WTC11 (cell line): ENCODE measurements around the gene CSNK1A1. TPM values are rescaled to one million over a fixed set of nuclear protein-coding genes. Genes with fewer than 3 reads are reported as not detected.
A peak's percentile ranks its signal among the peaks of the same experiment; 100 is the strongest.

Experiments used
- ATAC-seq: fragments of 200-7000 bp; cut with Tn5 transposase; 2 replicates; pipeline ENCODE4 v1.10.0; 2021; ENCODE audit warnings: mild to moderate bottlenecking, moderate library complexity
- CTCF ChIA-PET: fragments of 300-600 bp; sonication (Branson Sonifier 250); formaldehyde crosslinking; loops from one replicate; lab custom pipeline; 2021; ENCODE audit warnings: antibody characterized with exemption; lab: Charles Lee
- POLR2A ChIA-PET: fragments of 350-600 bp; sonication (Branson Sonifier 250); formaldehyde crosslinking; loops from one replicate; lab custom pipeline; 2021; ENCODE audit warnings: antibody characterized with exemption; lab: Charles Lee
- DNase-seq: peaks from one replicate; pipeline ENCODE4 v3.0.0; 2021; ENCODE audit warnings: low spot score
- H3K27ac Mint-ChIP-seq: 2 replicates; pipeline ENCODE4 v1.8.0; 2021; ENCODE audit warnings: mixed read lengths
- H3K27me3 Mint-ChIP-seq: 2 replicates; pipeline ENCODE4 v1.8.0; 2021; ENCODE audit warnings: low read depth, mild to moderate bottlenecking, moderate library complexity, mixed read lengths
- H3K36me3 Mint-ChIP-seq: 2 replicates; pipeline ENCODE4 v1.8.0; 2021; ENCODE audit warnings: mixed read lengths
- H3K4me1 Mint-ChIP-seq: 2 replicates; pipeline ENCODE4 v1.8.0; 2022; ENCODE audit warnings: mixed read lengths
- H3K4me3 Mint-ChIP-seq: 2 replicates; pipeline ENCODE4 v1.8.0; 2021; ENCODE audit warnings: mild to moderate bottlenecking, moderate library complexity, mixed read lengths
- H3K9me3 Mint-ChIP-seq: 2 replicates; pipeline ENCODE4 v1.8.0; 2021; ENCODE audit warnings: mixed read lengths
- ATF6 ChIP-seq: sonication (generic); formaldehyde crosslinking; IDR thresholded peaks from 2 replicates; pipeline ENCODE4 v1.8.1; 2023; ENCODE audit warnings: mild to moderate bottlenecking, missing genetic modification reagents
- CBFB ChIP-seq: sonication (generic); formaldehyde crosslinking; IDR thresholded peaks from 2 replicates; pipeline ENCODE4 v1.8.1; 2022; ENCODE audit warnings: mild to moderate bottlenecking, low read depth, missing genetic modification reagents
- ERG ChIP-seq: fragments of 250-450 bp; sonication (Bioruptor Pico); IDR thresholded peaks from 2 replicates; pipeline ENCODE4 v1.8.0; 2021; ENCODE audit warnings: mild to moderate bottlenecking
- ESRRA ChIP-seq: sonication (generic); formaldehyde crosslinking; IDR thresholded peaks from 2 replicates; pipeline ENCODE4 v1.8.1; 2022; ENCODE audit warnings: mild to moderate bottlenecking, missing genetic modification reagents, borderline replicate concordance
- ETV6 ChIP-seq: sonication (generic); formaldehyde crosslinking; IDR thresholded peaks from 2 replicates; pipeline ENCODE4 v1.8.1; 2022; ENCODE audit warnings: mild to moderate bottlenecking, missing genetic modification reagents
- MYBL2 ChIP-seq: sonication (generic); formaldehyde crosslinking; IDR thresholded peaks from 2 replicates; pipeline ENCODE4 v1.8.1; 2023; ENCODE audit warnings: mild to moderate bottlenecking, moderate library complexity, missing genetic modification reagents
- NFE2L1 ChIP-seq: sonication (generic); formaldehyde crosslinking; IDR thresholded peaks from 2 replicates; pipeline ENCODE4 v1.8.1; 2023; ENCODE audit warnings: missing genetic modification reagents
- NR2C2 ChIP-seq: sonication (generic); formaldehyde crosslinking; IDR thresholded peaks from 2 replicates; pipeline ENCODE4 v1.8.0; 2022; ENCODE audit warnings: mild to moderate bottlenecking, missing genetic modification reagents
- SP1 ChIP-seq: sonication (generic); formaldehyde crosslinking; conservative IDR thresholded peaks from 2 replicates; pipeline ENCODE4 v1.8.1; 2022; ENCODE audit warnings: missing genetic modification reagents
- ZNF121 ChIP-seq: sonication (generic); formaldehyde crosslinking; IDR thresholded peaks from 2 replicates; pipeline ENCODE4 v1.8.0; 2023; ENCODE audit warnings: missing genetic modification reagents
- ZNF423 ChIP-seq: fragments of 250-450 bp; sonication (Bioruptor Pico); IDR thresholded peaks from 2 replicates; pipeline ENCODE4 v2.1.2; 2022; ENCODE audit warnings: mild to moderate bottlenecking, moderate library complexity
- ZNF512 ChIP-seq: sonication (generic); formaldehyde crosslinking; IDR thresholded peaks from 2 replicates; pipeline ENCODE4 v1.8.1; 2022; ENCODE audit warnings: missing genetic modification reagents, borderline replicate concordance
- total RNA-seq: library from RNA; stranded (reverse); gene quantifications from 3 replicates; pipeline ENCODE4 v1.2.3, GENCODE V29; 2021
- TF ChIP-seq, protein P1 (sequence below): sonication (generic); formaldehyde crosslinking; IDR thresholded peaks from 2 replicates; pipeline ENCODE4 v1.8.1; 2023; ENCODE audit warnings: mild to moderate bottlenecking, missing genetic modification reagents, borderline replicate concordance
- TF ChIP-seq, protein P2 (sequence below): fragments of 200-600 bp; IDR thresholded peaks from 2 replicates; pipeline ENCODE4 v1.8.0; 2022; ENCODE audit warnings: antibody characterized with exemption
- TF ChIP-seq, protein P3 (sequence below): fragments of 250-450 bp; sonication (Bioruptor Pico); IDR thresholded peaks from 2 replicates; pipeline ENCODE4 v1.9.0; 2021; ENCODE audit warnings: mild to moderate bottlenecking

Gene CSNK1A1
- total RNA-seq, 1 experiment from 2014 or later: 276 TPM

GRCh38 chr5:149443210-149443609, 108.0 kb downstream of the CSNK1A1 start:
- Mint-ChIP-seq H3K27me3 (no peaks in the 10 kb centered on the region), H3K36me3 (no peaks in the 10 kb centered on the region), H3K4me3 (no peak overlapping the region), H3K9me3 (0 out of 2 replicates have a peak, but pooled peaks cover 3% of the 10 kb centered on the region), H3K4me1 (peaks cover 38% of the 10 kb centered on the region), H3K27ac (peak overlapping the region; percentile 64)
- TF ChIP-seq, protein P1, sequence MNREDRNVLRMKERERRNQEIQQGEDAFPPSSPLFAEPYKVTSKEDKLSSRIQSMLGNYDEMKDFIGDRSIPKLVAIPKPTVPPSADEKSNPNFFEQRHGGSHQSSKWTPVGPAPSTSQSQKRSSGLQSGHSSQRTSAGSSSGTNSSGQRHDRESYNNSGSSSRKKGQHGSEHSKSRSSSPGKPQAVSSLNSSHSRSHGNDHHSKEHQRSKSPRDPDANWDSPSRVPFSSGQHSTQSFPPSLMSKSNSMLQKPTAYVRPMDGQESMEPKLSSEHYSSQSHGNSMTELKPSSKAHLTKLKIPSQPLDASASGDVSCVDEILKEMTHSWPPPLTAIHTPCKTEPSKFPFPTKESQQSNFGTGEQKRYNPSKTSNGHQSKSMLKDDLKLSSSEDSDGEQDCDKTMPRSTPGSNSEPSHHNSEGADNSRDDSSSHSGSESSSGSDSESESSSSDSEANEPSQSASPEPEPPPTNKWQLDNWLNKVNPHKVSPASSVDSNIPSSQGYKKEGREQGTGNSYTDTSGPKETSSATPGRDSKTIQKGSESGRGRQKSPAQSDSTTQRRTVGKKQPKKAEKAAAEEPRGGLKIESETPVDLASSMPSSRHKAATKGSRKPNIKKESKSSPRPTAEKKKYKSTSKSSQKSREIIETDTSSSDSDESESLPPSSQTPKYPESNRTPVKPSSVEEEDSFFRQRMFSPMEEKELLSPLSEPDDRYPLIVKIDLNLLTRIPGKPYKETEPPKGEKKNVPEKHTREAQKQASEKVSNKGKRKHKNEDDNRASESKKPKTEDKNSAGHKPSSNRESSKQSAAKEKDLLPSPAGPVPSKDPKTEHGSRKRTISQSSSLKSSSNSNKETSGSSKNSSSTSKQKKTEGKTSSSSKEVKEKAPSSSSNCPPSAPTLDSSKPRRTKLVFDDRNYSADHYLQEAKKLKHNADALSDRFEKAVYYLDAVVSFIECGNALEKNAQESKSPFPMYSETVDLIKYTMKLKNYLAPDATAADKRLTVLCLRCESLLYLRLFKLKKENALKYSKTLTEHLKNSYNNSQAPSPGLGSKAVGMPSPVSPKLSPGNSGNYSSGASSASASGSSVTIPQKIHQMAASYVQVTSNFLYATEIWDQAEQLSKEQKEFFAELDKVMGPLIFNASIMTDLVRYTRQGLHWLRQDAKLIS: no peak
- TF ChIP-seq ERG (CRISPR knock-in tag): no peak
- TF ChIP-seq NFE2L1: peak; percentile 58; the same call in 1 of the 2 replicates
- TF ChIP-seq ATF6: no peak
- TF ChIP-seq SP1 (CRISPR knock-in tag): 0 out of 2 replicates have a peak, but pooled peaks have one; percentile 19
- ATAC-seq (no peak), DNase-seq (no peak)
- ChIA-PET POLR2A (interaction anchor here (0.6 to 0.8 kb wide), 2 partner anchors 107 to 135 kb away, joined by 3 read pairs; partner anchors contain the start of gene CSNK1A1), CTCF (interaction anchor here (0.6 to 6.3 kb wide), 18 partner anchors 8 to 173 kb away, joined by 3 to 57 read pairs (median 6); partner anchors contain the start of gene CSNK1A1)

DNA sequence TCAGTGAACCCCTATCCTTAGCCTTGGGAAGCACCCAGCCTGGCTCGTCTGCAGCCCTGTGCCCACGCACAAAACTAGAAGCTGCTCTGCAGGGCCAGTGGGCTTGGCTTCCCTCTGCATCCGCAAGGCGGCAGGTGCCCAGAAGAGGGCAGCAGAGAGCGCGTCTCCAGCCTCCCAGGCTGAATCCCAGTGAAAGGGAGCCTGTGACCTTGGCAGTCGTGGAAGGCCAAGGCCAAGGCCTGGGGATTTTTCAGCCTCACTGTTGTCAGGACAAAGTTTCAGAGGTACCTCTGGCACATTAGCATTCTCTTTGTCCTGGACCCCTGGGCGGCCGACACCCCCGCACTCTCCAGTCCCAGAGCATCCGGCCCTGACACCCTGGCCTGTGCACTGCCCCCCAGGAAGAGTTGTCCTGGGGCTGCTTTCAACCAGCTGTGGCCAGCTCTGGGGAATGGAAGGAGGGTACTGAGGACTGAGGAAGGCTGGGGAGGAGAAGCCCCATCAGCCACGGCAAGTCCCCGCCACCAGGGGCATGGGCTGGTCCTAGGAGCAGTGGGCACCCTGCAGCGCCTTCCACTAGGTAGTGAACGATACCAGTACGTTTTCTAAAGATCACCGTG, 108.6 kb downstream of the CSNK1A1 start:
- ChIA-PET CTCF (interaction anchor here (0.6 to 6.3 kb wide), 35 partner anchors 9 to 176 kb away, joined by 3 to 57 read pairs (median 4); partner anchors contain the start of genes ARHGEF37, CSNK1A1 and PCYOX1L), POLR2A (interaction anchor here (0.6 to 0.8 kb wide), 2 partner anchors 108 to 134 kb away, joined by 3 read pairs; partner anchors contain the start of gene CSNK1A1)
- Mint-ChIP-seq H3K27ac (peak overlapping the region; percentile 98), H3K36me3 (no peaks in the 10 kb centered on the region), H3K4me3 (no peak overlapping the region), H3K4me1 (peaks cover 38% of the 10 kb centered on the region), H3K9me3 (0 out of 2 replicates have a peak, but pooled peaks cover 3% of the 10 kb centered on the region), H3K27me3 (no peaks in the 10 kb centered on the region)
- ATAC-seq (peak; percentile 79), DNase-seq (peak; percentile 95)
- TF ChIP-seq NFE2L1 (no peak), ZNF121 (no peak), ESRRA (peak; percentile 66; the same call in 1 of the 2 replicates), MYBL2 (no peak), NR2C2 (CRISPR knock-in tag) (no peak), ERG (CRISPR knock-in tag) (no peak), ZNF423 (CRISPR knock-in tag) (peak; percentile 79; the same call in 1 of the 2 replicates), ETV6 (CRISPR knock-in tag) (peak; percentile 41; the same call in 1 of the 2 replicates), ZNF512 (no peak), CBFB (no peak)
- TF ChIP-seq, protein P1: 0 out of 2 replicates have a peak, but pooled peaks have one; percentile 23
- TF ChIP-seq, protein P2, sequence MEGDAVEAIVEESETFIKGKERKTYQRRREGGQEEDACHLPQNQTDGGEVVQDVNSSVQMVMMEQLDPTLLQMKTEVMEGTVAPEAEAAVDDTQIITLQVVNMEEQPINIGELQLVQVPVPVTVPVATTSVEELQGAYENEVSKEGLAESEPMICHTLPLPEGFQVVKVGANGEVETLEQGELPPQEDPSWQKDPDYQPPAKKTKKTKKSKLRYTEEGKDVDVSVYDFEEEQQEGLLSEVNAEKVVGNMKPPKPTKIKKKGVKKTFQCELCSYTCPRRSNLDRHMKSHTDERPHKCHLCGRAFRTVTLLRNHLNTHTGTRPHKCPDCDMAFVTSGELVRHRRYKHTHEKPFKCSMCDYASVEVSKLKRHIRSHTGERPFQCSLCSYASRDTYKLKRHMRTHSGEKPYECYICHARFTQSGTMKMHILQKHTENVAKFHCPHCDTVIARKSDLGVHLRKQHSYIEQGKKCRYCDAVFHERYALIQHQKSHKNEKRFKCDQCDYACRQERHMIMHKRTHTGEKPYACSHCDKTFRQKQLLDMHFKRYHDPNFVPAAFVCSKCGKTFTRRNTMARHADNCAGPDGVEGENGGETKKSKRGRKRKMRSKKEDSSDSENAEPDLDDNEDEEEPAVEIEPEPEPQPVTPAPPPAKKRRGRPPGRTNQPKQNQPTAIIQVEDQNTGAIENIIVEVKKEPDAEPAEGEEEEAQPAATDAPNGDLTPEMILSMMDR: peak; percentile 77
- TF ChIP-seq, protein P3, sequence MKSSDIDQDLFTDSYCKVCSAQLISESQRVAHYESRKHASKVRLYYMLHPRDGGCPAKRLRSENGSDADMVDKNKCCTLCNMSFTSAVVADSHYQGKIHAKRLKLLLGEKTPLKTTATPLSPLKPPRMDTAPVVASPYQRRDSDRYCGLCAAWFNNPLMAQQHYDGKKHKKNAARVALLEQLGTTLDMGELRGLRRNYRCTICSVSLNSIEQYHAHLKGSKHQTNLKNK (CRISPR knock-in tag): no peak
